ENCODE measurements around the gene CD209.
"Not testable (repeated sequence)": the region's sequence is repeated elsewhere in the genome, so short reads cannot be mapped to it uniquely, and the experiment has no call there.

CD209 gene

GRCh38 chr19:7746903-7747884 is at the start of gene CD209:
Gene CD209, minus strand, starts transcription at chr19:7747534. Its CDS starts 23 bp downstream, at chr19:7747511.
- DNase-seq: no peak

GRCh38 chr19:7795555-7796161 is 48.3 kb upstream of the CD209 start:
- DNase-seq: no peak

GRCh38 chr19:7793493-7793892 is 46.2 kb upstream of the CD209 start:
- no peak for DNase-seq

GRCh38 chr19:7792701-7793100 is 45.4 kb upstream of the CD209 start:
- DNase-seq: not testable (repeated sequence)

GRCh38 chr19:7792281-7792680 is 44.9 kb upstream of the CD209 start:
- DNase-seq: no peak

- no peak for DNase-seq
Observed at GRCh38 chr19:7790416-7790815, 43.1 kb upstream of the CD209 start.

- DNase-seq: peak; percentile 45
Observed at GRCh38 chr19:7789447-7789846, 42.1 kb upstream of the CD209 start.

GRCh38 chr19:7788933-7789323 is 41.6 kb upstream of the CD209 start:
- no peak for DNase-seq

GRCh38 chr19:7788178-7788932 is 41.0 kb upstream of the CD209 start:
- no peak for DNase-seq

- DNase-seq: no peak
Observed at GRCh38 chr19:7787602-7788177, 40.4 kb upstream of the CD209 start.

GRCh38 chr19:7787141-7787540 is 39.8 kb upstream of the CD209 start:
- DNase-seq: no peak

- DNase-seq: no peak
Observed at GRCh38 chr19:7784856-7785255, 37.5 kb upstream of the CD209 start.

GRCh38 chr19:7783991-7784423 is 36.7 kb upstream of the CD209 start:
- DNase-seq: no peak

GRCh38 chr19:7781157-7781556 is 33.8 kb upstream of the CD209 start:
- DNase-seq: no peak

GRCh38 chr19:7779631-7780486 is 32.5 kb upstream of the CD209 start:
- DNase-seq: no peak

GRCh38 chr19:7778081-7778480 is 30.7 kb upstream of the CD209 start:
- DNase-seq: no peak

- no peak for DNase-seq
Observed at GRCh38 chr19:7775761-7776160, 28.4 kb upstream of the CD209 start.

GRCh38 chr19:7773841-7774240 is 26.5 kb upstream of the CD209 start:
- no peak for DNase-seq

GRCh38 chr19:7772752-7773291 is 25.5 kb upstream of the CD209 start:
- DNase-seq: peak; percentile 46

GRCh38 chr19:7771072-7771471 is 23.7 kb upstream of the CD209 start:
- DNase-seq: no peak

- no peak for DNase-seq
Observed at GRCh38 chr19:7769171-7769570, 21.8 kb upstream of the CD209 start.

GRCh38 chr19:7767487-7767886 is 20.2 kb upstream of the CD209 start:
- DNase-seq: no peak

All from CD4-positive, alpha-beta T cell treated with Interleukin-12 subunit alpha and Interleukin-12 subunit beta, for 1 hour (primary cell).